NB4 (cell line): ENCODE results near the gene TASP1.

Experiments used
- DNase-seq: peaks from one replicate; pipeline ENCODE4 v3.0.0; 2010; ENCODE audit warnings: low read depth
- H3K4me3 ChIP-seq: one replicate; pipeline ENCODE4 v1.5.1; 2011; ENCODE audit warnings: mild to moderate bottlenecking, low read depth, low read length, moderate library complexity
- CTCF ChIP-seq: IDR thresholded peaks from one replicate; pipeline ENCODE4 v1.5.1; 2012; ENCODE audit warnings: low read depth, low read length
- MYC ChIP-seq: IDR thresholded peaks from 2 replicates; pipeline ENCODE4 v1.6.1; 2011; ENCODE audit warnings: low read depth, low read length
- POLR2A ChIP-seq: IDR thresholded peaks from 2 replicates; pipeline ENCODE4 v1.6.1; 2011; ENCODE audit warnings: mild to moderate bottlenecking; ENCODE audit not compliant: insufficient read length; ENCODE audit errors: extremely low read depth
- TF ChIP-seq, protein P1 (sequence below): IDR thresholded peaks from 2 replicates; pipeline ENCODE4 v1.6.1; 2011; ENCODE audit warnings: low read depth, low read length

TASP1 gene

GRCh38 chr20:13348311-13349234 lies 290.2 kb downstream of the TASP1 start:
- no peak for DNase-seq
- H3K4me3 ChIP-seq = no peak overlapping the region
- TF ChIP-seq POLR2A (no peak), MYC (no peak), CTCF (no peak)
- TF ChIP-seq, protein P1, sequence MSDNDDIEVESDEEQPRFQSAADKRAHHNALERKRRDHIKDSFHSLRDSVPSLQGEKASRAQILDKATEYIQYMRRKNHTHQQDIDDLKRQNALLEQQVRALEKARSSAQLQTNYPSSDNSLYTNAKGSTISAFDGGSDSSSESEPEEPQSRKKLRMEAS = no peak

DNA sequence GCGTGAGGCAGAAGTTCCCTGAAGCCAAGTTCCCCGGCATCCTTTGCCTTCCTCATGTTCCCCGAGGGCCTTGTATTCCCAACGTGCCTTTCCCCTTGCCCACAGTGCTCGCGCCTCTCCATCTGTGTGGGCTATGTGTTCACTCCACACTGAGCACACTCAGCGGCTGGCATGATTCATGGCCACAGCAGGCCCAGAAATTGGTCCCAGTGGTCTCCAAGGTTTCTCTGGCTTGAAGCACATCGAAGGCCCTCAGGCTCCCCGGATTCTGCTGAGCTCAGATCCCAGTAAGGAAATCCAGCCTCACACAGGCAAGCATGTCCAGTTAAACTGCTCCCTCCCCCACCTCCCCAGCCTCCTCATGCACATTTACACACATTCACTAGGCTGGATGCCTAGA lies 294.1 kb downstream of the TASP1 start:
- H3K4me3 ChIP-seq = no peak overlapping the region
- DNase-seq = no peak
- no peak for TF ChIP-seq POLR2A
- TF ChIP-seq MYC = no peak
- TF ChIP-seq, protein P1 = no peak
- TF ChIP-seq CTCF = no peak

GRCh38 chr20:13342469-13343242 lies 296.1 kb downstream of the TASP1 start:
- H3K4me3 ChIP-seq = no peak overlapping the region
- no peak for DNase-seq
- TF ChIP-seq CTCF = no peak
- TF ChIP-seq MYC = no peak
- TF ChIP-seq POLR2A = no peak
- TF ChIP-seq, protein P1 = no peak

- H3K4me3 ChIP-seq = no peak overlapping the region
- DNase-seq = no peak
- TF ChIP-seq MYC = no peak
- TF ChIP-seq CTCF = no peak
- TF ChIP-seq POLR2A = no peak
- TF ChIP-seq, protein P1 = no peak
Observed at GRCh38 chr20:13341737-13342393, 296.9 kb downstream of the TASP1 start.

DNA sequence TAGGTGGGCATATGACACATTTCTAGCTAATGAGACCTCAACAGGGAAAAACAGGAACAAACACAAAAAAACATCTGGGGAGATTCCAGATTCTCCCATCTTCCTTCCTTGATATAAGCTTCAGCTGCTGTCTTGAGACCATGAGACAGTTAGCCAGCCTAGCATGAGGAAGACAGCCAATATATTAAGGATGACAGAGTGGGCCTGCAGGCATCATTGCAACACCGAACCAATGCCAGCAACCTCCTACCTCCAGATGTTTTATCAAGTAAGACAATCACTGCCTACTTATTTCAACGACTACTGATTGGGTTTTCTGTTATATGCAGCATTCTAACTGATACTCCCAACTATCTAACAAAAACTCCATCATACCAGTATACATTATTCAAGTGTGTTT lies 298.6 kb downstream of the TASP1 start:
- H3K4me3 ChIP-seq = no peak overlapping the region
- no peak for DNase-seq
- no peak for TF ChIP-seq POLR2A
- TF ChIP-seq CTCF = no peak
- TF ChIP-seq MYC = no peak
- TF ChIP-seq, protein P1 = no peak
